PC-9 (cell line): ENCODE data around the gene CEBPZ.

Experiments used
- EZH2 ChIP-seq: fragments of 200-600 bp; sonication (generic); IDR thresholded peaks from 2 replicates; pipeline ENCODE4 v1.8.0; 2017; ENCODE audit warnings: antibody characterized with exemption, low read depth
- TF ChIP-seq, protein P1 (sequence below): fragments of 200-600 bp; sonication (generic); conservative IDR thresholded peaks from 2 replicates; pipeline ENCODE4 v1.6.1; 2017; ENCODE audit warnings: mixed run types, antibody characterized with exemption, mild to moderate bottlenecking, moderate library complexity

DNA sequence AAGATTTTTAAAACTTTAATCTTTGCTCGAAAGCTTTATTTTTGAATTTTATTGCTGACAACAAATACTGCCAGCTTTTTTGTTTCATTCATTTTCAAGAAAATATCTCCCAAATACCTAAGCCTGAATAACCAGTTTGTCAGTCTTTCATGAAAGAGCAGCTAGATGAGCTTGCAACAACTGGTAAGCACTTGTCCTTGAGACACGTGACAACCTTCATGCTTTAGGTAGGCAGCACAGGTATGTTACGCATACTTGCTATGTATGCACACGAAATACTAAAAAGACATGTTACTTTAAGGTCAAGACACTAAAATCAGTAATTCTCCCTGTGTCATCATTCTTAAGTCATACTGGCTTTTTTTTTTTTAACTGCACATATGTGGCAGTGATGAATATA lies 12.3 kb downstream of the CEBPZ start:
- TF ChIP-seq, protein P1, sequence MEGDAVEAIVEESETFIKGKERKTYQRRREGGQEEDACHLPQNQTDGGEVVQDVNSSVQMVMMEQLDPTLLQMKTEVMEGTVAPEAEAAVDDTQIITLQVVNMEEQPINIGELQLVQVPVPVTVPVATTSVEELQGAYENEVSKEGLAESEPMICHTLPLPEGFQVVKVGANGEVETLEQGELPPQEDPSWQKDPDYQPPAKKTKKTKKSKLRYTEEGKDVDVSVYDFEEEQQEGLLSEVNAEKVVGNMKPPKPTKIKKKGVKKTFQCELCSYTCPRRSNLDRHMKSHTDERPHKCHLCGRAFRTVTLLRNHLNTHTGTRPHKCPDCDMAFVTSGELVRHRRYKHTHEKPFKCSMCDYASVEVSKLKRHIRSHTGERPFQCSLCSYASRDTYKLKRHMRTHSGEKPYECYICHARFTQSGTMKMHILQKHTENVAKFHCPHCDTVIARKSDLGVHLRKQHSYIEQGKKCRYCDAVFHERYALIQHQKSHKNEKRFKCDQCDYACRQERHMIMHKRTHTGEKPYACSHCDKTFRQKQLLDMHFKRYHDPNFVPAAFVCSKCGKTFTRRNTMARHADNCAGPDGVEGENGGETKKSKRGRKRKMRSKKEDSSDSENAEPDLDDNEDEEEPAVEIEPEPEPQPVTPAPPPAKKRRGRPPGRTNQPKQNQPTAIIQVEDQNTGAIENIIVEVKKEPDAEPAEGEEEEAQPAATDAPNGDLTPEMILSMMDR, result no peak
- no peak for TF ChIP-seq EZH2
